ENCODE results near the gene KCNG4.
"Not testable (repeated sequence)": the region's sequence is repeated elsewhere in the genome, so short reads cannot be mapped to it uniquely, and the experiment has no call there.

KCNG4 gene

GRCh38 chr16:84234321-84235241, 5.2 kb downstream of the KCNG4 start:
- no peak for DNase-seq

DNA sequence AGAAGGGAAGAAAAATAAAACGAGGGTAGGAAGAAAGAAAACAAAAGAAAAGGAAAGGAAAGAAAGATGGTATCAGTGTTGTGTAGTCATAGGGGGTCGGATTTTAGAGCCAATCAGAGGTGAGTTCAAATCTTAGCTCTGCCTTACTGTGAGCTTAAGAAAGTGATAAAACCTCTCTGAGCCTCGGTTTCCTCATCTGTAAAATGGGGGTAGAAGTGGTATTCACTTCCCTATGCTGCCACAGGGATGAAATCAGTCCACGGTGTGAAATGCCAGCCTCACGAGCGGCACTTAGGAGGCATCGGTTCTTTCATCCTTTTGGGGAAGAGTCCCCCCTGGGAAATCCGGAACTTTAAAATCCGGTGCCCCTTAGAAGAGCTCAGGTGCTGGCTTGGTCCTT, 6.1 kb downstream of the KCNG4 start:
- DNase-seq: no peak

DNA sequence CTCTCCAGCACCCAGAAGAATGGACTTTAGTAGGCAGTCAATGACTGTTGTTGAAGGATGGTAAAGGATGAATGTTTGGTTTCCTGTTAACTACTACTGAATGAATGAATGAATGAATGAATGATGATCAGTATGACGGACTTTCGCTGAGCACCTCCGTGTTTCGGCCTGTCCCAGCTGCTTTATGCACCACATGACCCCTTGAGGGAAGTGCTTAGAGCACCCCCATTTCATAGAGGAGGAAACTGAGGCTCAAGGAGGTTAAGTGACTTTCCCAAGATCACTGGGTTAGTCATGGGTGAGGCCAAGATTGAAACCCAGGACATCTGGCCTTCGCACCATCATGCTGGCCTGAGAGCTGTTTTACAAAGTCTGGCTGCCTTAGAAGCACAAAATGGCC, 6.8 kb downstream of the KCNG4 start:
- DNase-seq: no peak

DNA sequence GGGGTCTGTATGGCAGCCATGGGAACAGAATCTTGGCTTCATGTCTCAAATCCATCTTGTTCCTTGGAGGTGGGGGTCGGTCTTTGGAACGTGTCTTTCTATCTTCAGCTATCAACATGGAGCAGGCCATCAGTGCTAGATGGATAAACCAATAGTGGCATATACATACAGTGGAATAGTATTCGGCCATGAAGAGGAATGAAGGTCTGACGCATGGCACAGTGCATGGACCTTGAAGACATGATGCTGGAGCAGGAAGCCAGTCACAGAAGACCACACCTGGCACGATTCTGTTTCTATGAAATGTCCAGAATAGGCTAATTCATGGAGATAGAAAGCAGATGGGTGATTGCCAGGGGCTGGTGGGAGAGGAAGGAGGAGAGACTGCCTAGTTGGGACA, 7.8 kb downstream of the KCNG4 start:
- no peak for DNase-seq

DNA sequence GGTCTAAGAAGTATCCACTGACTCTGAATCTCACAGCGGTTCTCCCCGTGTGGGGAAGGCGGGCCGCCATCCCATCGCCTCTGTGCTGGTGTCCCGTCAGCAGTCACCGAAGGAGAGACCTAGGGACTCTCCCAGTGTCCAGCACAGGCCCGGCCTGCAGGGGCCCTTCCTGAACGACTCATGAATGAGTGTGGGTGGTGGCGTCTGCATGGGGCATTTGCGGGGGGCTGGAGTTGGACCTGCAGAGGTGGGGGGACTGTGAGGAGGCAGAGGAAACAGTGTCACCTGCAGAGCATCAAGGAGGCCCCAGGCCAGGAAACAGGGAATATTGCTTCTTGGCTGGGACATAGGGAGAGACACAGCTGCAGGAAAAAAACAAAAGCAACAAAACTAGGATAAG, 10.3 kb downstream of the KCNG4 start:
- DNase-seq: no peak

DNA sequence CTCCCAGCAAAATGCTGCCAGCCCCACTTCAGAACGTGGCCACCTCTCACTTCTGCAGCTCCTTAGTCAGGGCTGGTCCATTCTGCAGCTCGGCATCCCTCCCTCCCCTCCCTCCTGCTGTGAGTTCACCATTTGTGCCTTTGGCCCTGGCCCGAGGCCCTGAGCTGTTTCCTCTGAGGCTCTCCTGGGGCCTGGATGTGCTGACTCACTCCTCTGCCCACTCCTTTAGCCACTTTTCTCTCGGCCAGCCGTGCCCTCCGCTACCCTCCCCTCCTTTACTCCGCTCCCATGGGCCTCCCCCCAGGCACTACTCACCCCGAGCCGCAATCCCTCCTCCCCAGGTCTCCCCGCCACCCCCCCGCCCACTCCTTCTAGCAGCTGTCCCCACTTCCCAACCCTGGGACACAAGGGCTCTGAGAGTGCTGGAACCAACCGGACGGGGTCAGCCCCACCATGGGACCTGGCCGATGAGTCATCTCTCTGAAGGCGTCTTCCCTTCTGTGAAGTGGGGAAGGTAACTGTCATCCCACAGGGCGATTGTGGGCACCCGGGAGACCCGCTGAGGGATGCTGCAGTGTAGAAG, 11.5 kb downstream of the KCNG4 start:
- DNase-seq: no peak

- no peak for DNase-seq
These were observed 12.3 kb downstream of the KCNG4 start for GRCh38 chr16:84227548-84227947.

GRCh38 chr16:84226026-84226425, 13.8 kb downstream of the KCNG4 start:
- no peak for DNase-seq

- DNase-seq: no peak
These were observed 14.2 kb downstream of the KCNG4 start for GRCh38 chr16:84225571-84225970.

DNA sequence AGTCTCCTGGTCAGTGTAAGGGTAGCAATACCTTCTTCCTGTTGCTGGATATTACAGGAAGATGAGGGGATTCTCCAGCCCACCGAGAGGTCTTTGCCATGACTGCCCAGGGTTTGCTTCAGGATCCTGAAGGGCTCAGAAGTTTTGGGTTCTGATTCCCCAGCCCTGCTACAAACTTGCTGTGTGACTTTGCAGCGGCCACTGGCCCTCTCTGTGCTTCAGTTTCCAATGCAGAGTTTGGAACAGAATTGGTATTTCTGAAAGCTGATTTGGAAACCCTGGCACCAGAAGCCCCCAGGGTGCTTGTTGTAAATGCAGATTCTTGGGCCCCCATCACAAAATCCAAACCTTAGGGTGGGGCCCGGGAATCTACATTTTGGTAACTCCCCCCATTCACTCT, 14.7 kb downstream of the KCNG4 start:
- DNase-seq: no peak

DNA sequence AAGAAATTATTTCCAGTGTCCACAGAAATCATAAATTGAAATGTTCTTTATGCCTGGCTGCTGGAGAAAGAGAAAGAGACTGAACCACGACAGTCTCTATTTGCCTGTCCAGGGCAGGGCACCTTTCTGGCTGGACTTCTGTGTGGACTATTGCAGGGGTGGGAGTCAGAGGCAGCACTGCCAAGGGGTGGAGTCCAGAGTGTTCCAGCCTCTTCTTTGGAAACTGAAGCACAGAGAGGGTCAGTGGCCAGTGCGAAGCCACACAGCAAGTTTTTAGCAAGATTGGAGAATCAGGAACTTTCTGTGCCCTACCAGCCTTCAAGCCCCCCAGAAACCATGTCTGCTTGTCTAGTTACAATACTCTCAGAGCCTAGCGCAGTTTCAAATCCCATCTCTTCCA, 15.3 kb downstream of the KCNG4 start:
- no peak for DNase-seq

DNA sequence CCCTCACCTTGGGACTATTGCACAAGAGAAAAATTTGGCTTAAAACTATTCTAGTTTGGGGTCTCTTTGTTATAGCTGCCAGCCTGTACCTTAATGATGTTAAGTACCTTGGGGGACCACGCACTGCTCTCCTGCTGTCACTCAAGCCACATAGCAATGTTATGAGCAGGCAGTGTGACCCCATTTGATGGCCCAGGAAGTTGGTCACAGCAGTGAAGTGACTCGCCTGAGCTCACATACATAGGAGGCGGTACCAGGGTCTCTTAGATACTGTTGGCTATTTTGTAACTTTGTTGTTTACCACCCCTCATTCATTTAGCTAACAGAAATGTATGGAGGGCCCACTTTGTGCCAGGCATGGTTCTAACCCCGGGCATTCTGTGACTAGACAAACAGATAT, 16.4 kb downstream of the KCNG4 start:
- DNase-seq: no peak

DNA sequence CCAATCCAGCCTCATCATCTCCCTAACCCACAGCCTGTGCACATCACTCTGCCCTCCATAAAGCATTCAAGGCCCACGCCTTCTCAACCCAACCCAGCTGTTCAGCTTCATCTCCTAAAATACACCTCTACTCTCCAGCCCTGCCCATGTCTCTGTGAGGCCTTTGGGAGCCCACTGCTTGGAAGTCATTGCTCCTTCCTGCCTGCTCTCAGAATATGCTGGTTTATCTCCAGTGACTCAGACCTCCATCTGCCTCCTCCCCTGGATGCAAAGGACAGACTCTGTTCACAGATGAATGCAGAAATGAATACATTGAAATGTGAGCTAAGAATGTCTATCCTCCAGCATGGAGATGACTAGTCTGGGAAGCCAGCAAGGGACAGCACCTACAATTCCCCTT, 19.0 kb downstream of the KCNG4 start:
- no peak for DNase-seq

- no peak for DNase-seq
These were observed 20.9 kb downstream of the KCNG4 start for GRCh38 chr16:84218956-84219355.

DNA sequence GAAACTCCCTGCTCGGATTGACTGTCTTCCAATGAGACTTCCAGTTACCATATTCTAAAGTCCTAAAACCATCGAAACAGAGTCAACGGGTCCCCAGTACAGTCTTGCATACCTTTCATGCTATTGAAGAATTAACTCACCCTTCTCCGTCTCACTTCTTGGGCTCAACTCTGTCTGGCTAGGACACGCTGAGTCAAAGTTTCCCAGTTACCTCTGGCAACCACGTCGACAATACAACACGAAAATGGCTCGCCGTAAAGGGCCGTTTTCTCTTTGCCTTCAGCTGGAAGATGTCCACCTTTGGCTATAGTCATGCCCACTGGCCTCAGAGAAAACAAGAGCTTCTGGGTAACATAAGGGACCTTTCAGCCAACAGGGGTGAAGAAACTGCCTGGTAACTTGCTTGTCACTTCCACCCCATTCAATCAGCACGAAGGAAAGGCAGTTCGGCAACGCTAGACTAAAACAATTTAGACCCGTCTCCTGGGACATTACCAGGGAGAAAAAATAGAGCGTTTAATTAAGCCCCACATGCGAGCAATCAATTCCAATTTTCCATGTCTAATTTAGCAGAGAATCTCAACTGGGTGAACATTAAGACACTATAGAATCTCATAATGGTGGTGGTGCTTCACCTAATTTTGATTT, 21.5 kb downstream of the KCNG4 start:
- no peak for DNase-seq

DNA sequence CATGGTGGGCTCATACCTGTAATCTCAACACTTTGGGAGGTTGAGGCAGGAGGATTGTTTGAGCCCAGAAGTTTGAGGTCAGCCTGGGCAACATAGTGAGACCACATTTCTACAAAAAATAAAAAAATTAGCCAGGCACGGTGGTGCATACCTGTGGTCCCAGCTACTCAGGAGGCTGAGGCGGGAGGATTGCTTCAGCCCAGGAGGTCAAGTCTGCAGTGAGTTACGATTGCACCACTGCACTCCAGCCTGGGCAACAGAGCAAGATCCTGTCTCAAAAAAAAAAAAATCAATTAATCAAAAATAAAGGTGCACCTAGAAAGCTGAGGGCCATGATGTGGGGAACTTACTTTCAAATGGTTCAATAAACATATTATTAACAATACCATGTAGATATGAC, 23.7 kb downstream of the KCNG4 start:
- DNase-seq: not testable (repeated sequence)

DNA sequence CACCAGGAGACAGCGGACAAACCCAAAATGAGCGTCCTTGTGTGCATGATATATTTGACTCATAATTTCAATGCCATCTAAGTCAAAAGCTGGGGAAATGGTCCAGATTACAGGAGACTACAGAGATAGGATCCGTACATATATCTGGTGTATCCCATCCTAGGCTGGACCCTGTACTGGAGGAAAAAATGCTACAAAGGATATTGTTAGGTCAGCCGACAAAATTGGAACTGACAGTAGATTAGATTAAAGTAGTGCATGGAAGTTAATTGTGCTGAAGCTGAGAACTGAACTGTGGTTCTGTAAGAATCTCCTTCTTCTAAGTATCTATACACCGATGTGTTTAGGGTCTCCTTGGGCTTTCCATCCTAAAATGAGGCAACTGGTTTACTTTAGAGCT, 24.3 kb downstream of the KCNG4 start:
- DNase-seq: no peak

DNA sequence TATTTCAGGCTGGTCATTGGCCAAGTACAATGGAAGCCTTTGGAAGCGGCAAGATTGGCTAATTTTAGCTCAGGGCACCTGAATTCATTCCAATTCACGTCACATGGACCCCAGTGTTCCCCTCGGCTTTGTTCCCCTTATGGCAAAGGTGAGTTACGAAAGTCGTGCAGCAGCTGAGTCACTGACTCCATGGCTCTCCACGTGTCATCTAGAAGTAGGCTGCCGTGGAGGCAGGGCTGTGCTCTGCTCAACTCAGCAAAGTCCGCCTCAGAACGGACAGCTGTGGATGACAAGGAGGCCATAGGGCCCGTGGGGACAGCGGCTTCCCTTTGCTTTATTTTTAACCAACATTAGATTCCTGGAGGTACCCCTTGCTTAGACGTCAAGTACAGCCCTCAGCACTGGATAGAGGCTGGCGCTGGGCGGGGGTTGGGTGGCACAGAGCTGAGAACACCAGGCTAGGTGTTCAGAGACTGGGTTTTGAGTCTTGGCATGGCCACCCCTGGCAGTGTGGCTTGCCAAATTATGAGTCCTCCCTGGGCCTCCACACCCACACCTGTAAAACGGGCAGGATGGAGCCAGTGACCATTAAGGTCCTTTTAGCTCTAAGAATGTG, 25.3 kb downstream of the KCNG4 start:
- no peak for DNase-seq

GRCh38 chr16:84212631-84213030, 27.2 kb downstream of the KCNG4 start:
- no peak for DNase-seq

GRCh38 chr16:84212154-84212553, 27.7 kb downstream of the KCNG4 start:
- no peak for DNase-seq

DNA sequence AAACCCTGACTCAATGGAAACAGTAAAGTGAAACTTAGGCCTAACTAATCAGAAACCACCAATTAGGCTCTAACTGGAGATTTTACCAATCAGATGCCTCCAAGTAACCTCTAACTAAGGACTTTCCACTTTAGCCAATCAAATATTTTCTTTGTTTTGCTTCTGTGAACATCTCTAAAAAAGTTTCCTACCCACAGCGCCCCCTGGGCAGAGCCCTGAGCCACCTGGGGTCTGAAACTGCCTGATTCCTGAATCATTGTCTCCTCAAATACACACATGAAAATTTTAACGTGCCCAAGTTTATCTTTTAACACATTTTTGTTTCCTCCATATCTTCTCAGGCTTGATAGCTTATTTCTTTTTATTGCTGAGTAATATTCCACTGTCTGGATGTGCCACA, 29.8 kb downstream of the KCNG4 start:
- DNase-seq: no peak

GRCh38 chr16:84207879-84208278, 31.9 kb downstream of the KCNG4 start:
- DNase-seq: no peak

GRCh38 chr16:84207251-84207650, 32.6 kb downstream of the KCNG4 start:
- DNase-seq: no peak

Data from NCI-H2081 (cell line).